Muscle of back (tissue), 13 donors: Measurements from ENCODE around the gene PPP2R3B. TPM values are rescaled to one million over a fixed set of nuclear protein-coding genes. Genes with fewer than 3 reads are reported as not detected.
"Not testable (repeated sequence)": the region's sequence is repeated elsewhere in the genome, so short reads cannot be mapped to it uniquely, and the experiment has no call there.

Source experiments
- DNase-seq, 3 donors: peaks; one replicate each; pipeline versions ENCODE4 v3.0.0 to v3.0.0-alpha.2; 2013
- long read RNA-seq, 9 donors: transcript quantifications; one replicate each; lab custom pipeline, GENCODE V29; 2026
- polyA plus RNA-seq, 10 donors: library from polyadenylated mRNA; unstranded; fragments of 120-200 nt; gene quantifications; one replicate each; pipeline ENCODE4 v1.2.1, GENCODE V29; 2013; ENCODE audit not compliant: insufficient read length in 10 of 10

PPP2R3B gene
- polyA plus RNA-seq: 100 to 1,000 TPM; 136 to 226 (median 178) TPM
- long read RNA-seq, donor 1, partial matches to known transcripts: 0 of 24 reads
- long read RNA-seq, donor 1, other reads (novel, unspliced or antisense): 22 of 24 reads
- long read RNA-seq, donor 2, partial matches to known transcripts: 0 of 27 reads
- long read RNA-seq, donor 2, other reads (novel, unspliced or antisense): 23 of 27 reads
- long read RNA-seq, donor 3: 0 reads
- long read RNA-seq, donor 4, partial matches to known transcripts: 0 of 26 reads
- long read RNA-seq, donor 4, other reads (novel, unspliced or antisense): 21 of 26 reads
- long read RNA-seq, donor 5, partial matches to known transcripts: 0 of 21 reads
- long read RNA-seq, donor 5, other reads (novel, unspliced or antisense): 17 of 21 reads
- long read RNA-seq, donor 6, transcript PPP2R3B-202 (13 exons, 2,151 nt): major isoform, 6 of 45 reads
- long read RNA-seq, donor 6, partial matches to known transcripts: 6 of 45 reads
- long read RNA-seq, donor 6, other reads (novel, unspliced or antisense): 29 of 45 reads
- long read RNA-seq, donor 7, partial matches to known transcripts: 15 of 32 reads
- long read RNA-seq, donor 7, other reads (novel, unspliced or antisense): 13 of 32 reads
- long read RNA-seq, donor 8, partial matches to known transcripts: 0 of 19 reads
- long read RNA-seq, donor 8, other reads (novel, unspliced or antisense): 14 of 19 reads
- long read RNA-seq, donor 9, partial matches to known transcripts: 0 of 2 reads
- long read RNA-seq, donor 9, other reads (novel, unspliced or antisense): 0 of 2 reads

DNA sequence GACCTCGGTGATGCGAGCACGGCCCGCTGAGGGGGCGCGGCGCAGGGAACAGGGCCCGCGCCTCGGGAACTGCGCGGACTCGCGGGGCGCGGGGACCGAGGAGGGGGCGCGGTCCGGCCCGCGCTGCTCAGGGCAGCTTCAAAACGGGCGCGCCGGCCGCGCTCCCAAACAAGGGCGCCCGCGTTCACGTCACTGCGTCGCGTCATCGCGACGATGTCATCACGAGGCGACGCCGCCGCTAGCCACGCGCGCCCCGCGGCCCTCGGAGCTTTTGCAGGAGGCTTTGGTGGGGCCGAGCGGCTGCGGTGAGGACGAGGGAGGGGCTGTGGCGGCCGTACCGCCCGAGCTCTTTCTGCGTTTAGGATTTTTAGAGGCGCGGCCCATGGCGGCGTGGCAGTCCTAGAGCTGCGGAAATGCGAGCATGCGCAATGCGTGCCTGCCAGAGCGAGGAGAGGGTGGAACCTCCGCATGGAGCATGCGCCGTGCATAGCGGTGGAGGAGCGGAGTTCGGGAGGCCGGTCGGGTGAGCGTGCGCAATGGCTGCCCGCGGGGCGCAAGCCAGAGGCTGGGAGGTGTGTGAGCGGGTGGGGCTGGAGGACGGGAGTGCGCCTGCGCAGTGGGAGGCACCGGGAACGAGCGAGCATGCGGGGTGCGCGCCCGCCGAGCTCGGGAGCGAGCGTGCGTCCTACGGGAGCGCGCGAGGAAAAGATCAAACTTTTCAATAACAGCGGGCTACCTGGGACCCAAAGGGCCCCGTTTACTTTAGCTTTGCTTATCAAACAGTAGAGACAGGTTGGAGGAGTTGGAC lies at the start of gene PPP2R3B:
Gene PPP2R3B, minus strand, starts transcription at position 140 of the 808 bp plus-strand sequence. CDS start 216 bp downstream, outside the sequence.
- peak; percentile 98 to 100 (median 100) for DNase-seq

DNA sequence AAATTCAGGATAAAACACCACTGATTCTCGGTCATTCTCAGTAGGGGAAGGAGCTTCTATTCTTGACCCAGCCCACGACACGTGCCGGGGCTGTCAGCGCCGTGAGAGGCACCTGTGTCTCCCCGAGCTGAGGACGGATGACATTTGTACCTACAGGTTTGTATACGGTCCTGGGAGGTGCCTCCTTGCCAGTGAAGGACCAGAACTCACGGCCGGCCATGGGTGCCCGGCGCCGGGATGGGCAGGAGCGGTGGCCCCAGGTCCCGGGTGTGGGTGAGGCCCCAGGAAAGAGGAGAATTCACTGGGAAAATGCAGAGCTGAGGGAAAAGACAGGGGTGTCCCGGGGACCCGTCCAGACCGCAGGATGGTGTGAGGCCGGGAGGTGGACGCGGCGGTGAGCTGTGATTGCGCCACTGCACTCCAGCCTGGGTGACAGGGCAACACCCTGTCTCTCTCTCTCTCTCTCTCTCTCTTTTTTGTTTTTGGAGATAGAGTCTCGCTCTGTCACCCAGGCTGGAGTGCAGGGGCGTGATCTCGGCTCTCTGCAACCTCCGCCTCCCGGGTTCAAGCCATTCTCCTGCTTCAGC lies 48.9 kb upstream of the PPP2R3B start:
- no peak for DNase-seq

- no peak for DNase-seq
Measured at GRCh38 chrX:434946-435345, 48.2 kb upstream of the PPP2R3B start.

- DNase-seq: no peak
Measured at GRCh38 chrX:433771-434170, 47.1 kb upstream of the PPP2R3B start.

GRCh38 chrX:432666-433065 lies 46.0 kb upstream of the PPP2R3B start:
- not testable (repeated sequence) for DNase-seq

- no peak for DNase-seq
Measured at GRCh38 chrX:431492-432111, 44.9 kb upstream of the PPP2R3B start.

DNA sequence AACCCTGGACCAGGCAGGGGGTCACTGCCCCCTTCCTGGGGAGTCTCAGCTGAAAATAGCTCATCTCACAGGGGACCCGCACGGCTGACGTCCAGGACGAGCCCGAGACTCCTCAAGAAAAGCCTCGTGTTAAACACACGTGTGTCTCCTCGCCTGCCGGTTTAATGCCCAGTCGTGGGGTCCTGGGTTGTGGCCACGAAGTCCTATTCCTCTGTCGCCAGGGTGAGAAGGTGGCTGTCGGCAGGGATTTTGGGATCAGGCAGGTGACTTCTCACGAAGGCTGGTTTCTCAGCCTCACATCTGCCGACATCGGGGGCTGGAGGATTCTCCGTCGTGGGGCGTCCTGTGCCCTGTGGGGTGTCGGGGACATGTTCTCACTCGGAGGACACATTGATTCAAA lies 44.3 kb upstream of the PPP2R3B start:
- no peak for DNase-seq

- no peak for DNase-seq
Measured at GRCh38 chrX:429266-429825, 42.6 kb upstream of the PPP2R3B start.

DNA sequence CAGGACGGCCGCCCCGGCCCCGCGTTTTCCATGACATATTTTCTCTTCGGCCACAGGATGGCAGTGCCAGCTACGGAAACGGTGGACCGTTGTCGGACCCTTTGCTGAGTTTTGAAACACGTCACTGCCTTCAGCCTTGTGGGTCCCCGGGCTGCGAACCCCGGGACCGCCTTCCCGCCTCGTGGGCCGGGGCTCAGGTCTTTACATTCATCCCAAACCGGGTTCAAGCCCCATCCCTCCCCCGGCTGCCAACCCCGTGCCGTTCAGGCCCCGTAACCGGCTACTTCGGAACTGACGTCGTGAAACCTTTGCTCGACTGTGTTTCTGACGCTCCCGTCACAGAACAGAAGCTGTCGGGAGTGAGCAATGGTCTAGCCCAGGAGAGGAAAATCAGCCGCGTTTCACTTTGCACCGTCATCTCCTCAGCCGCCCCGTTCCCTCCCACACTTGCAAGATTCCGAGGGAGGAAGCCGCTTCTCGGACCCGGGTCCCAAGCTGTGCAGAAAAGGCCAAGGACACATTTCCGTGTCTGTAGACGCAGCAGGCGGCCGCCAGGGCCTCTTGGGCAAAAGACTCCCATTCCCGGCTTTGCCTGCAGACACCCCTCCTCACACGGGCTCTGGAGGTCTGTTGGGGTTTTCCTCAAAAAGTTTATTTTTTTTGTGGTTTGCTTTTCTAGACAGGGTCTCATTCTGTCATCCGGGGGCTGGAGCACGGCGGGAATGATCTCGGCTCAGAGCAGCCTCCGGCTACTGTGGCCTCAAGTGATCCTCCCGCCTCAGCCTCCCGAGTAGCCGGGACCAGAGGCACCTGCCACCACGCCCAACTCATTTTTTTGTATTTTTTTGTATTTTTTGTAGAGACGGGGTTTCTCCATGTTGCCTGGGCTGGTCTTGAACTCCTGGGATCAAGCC lies 41.4 kb upstream of the PPP2R3B start:
- peak; percentile 43 to 69 (median 49) for DNase-seq

GRCh38 chrX:426881-427280 lies 40.2 kb upstream of the PPP2R3B start:
- DNase-seq: no peak

DNA sequence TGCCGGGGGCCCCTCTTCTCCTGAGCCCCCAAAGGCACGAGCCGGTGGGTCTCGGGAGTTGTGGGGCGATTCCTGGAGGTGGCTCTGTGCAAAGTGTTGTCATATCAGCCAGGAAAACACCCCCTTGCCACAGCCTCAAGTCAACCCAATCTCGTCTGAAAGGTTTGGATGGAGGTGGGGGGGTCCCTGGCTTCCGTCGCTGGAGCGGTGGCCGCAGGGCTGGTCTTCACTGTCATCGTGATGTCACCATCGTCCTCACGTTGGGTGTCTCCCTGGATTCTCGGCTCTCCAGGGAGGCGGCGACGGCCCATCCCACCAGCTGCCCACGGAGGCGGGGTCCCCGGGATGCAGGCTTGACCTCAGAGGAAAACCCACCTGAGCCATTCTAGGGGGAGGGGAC lies 38.3 kb upstream of the PPP2R3B start:
- DNase-seq: no peak

DNA sequence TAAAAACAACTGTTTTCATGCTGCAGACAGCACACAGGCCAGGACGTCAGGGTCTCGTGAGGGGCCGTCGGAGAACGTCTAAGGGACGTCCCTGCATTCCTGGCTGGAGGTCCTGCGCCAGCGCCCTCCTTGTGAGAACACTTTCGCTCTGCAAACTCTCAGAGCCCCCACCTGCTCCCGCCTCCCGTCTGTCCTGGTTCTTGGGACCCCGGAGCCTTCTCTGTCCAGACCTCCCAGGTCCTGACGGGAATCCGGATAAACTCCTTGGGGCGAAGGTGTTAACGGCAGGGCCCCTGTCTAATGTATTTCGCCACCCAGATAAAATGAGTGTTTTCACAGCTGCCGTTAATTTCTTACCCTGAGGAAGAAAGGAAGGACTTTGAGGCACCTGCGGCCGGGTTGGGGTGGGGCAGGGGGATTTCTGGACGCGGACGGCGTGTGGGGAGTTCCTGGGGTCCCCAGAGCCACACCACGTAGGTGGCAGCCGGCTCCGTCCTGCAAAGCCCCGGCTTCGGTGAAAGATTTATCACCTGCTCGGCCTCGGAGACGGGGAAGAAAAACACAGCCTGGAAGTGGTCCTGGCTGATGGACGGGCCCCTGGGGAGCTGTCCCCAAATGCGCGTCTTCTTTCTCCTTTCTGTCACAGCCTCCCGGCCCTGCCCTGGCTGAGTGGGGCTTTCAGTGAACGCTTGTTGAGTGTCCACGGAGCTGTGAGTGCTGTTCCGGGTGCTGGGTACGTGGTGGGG lies 35.1 kb upstream of the PPP2R3B start:
- no peak for DNase-seq

DNA sequence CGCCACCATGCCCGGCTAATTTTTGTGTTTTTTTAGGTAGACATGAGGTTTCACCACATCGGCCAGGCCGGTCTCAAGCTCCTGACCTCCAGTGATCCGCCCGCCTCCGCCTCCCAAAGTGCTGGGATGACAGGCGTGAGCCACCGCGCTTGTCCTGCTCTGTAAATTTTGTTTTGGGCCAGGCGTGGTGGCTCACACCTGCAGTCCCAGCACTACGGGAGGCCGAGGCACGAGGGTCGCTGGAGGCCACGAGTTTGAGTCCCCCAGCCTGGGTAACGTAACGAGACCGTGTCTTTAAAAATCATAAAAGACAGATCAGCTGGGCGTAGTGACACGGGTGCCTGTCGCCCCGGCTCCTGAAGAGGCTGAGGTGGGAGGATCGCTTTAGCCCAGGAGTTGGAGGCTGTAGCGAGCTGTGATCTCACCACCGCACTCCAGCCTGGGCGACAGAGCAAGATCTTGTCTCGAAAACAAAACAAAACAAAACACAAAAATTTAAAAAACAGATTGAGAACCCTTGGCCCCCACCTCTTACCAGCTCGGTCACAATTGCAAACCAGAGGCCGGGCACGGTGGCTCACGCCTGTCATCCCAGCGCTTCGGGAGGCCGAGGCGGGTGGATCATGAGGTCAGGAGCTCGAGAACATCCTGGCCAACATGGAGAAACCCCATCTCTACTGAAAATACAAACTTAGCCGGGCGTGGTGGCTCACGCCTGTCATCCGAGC lies 34.0 kb upstream of the PPP2R3B start:
- DNase-seq: no peak

GRCh38 chrX:418927-419729 lies 32.4 kb upstream of the PPP2R3B start:
- DNase-seq: no peak

DNA sequence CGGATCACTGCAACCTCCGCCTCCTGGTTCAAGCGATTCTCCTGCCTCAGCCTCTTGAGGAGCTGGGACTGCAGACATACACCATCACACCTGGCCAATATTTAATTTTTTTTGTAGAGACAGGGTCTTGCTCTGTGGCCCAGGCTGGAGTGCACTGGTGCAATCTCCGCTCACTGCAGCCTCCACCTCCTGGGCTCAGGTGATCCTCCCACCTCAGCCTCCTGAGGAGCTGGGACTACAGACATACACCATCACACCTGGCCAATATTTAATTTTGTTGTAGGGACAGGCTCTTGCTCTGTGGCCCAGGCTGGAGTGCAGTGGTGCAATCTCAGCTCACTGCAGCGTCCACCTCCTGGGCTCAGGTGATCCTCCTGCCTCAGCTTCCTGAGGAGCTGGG lies 28.8 kb upstream of the PPP2R3B start:
- not testable (repeated sequence) for DNase-seq

- peak; percentile 57 to 77 (median 61) for DNase-seq
Measured at GRCh38 chrX:413322-414201, 26.9 kb upstream of the PPP2R3B start.
